Measurements from ENCODE around the gene SPACA1. TPM values are rescaled to one million over a fixed set of nuclear protein-coding genes. Genes with fewer than 3 reads are reported as not detected.
A peak's percentile ranks its signal among the peaks of the same experiment; 100 is the strongest.
"Not testable (repeated sequence)": the region's sequence is repeated elsewhere in the genome, so short reads cannot be mapped to it uniquely, and the experiment has no call there.

SPACA1 gene
- total RNA-seq (2014; rRNA removed; shearing (Covaris generic)) = not detected in 2 replicates

GRCh38 chr6:88047510-88048150 lies at the start of gene SPACA1:
Gene SPACA1 (plus strand): TSS chr6:88047841. CDS start chr6:88047906, 65 bp downstream.
- Histone ChIP-seq H3K27me3 (ENCODE audit: control insufficient read depth, insufficient read depth, low read length) (no peaks in the 10 kb centered on the region), H3K4me3 (ENCODE audit: insufficient read depth, low read depth, low read length) (no peak within 1 kb of the TSS), H3K36me3 (replicated peaks; ENCODE audit: control insufficient read depth, insufficient read depth, low read length) (no peaks in the 10 kb centered on the region)
- DNase-seq = peak; percentile 12

- Histone ChIP-seq H3K4me3 (ENCODE audit: insufficient read depth, low read depth, low read length) (no peak overlapping the region), H3K27me3 (ENCODE audit: control insufficient read depth, insufficient read depth, low read length) (no peaks in the 10 kb centered on the region), H3K36me3 (replicated peaks; ENCODE audit: control insufficient read depth, insufficient read depth, low read length) (no peaks in the 10 kb centered on the region)
- DNase-seq = no peak
Measured at GRCh38 chr6:88000713-88001112, 46.9 kb upstream of the SPACA1 start.

- DNase-seq; H3K4me3 ChIP-seq (ENCODE audit: insufficient read depth, low read depth, low read length); H3K27me3 ChIP-seq (ENCODE audit: control insufficient read depth, insufficient read depth, low read length); H3K36me3 ChIP-seq (replicated peaks; ENCODE audit: control insufficient read depth, insufficient read depth, low read length): not testable (repeated sequence)
Measured at GRCh38 chr6:88001279-88001678, 46.4 kb upstream of the SPACA1 start.

GRCh38 chr6:88004707-88005106 lies 42.9 kb upstream of the SPACA1 start:
- Histone ChIP-seq H3K36me3 (replicated peaks; ENCODE audit: control insufficient read depth, insufficient read depth, low read length) (no peaks in the 10 kb centered on the region), H3K27me3 (ENCODE audit: control insufficient read depth, insufficient read depth, low read length) (no peaks in the 10 kb centered on the region), H3K4me3 (ENCODE audit: insufficient read depth, low read depth, low read length) (no peak overlapping the region)
- no peak for DNase-seq

GRCh38 chr6:88006557-88006956 lies 41.1 kb upstream of the SPACA1 start:
- peak; percentile 14 for DNase-seq
- H3K36me3 ChIP-seq (replicated peaks; ENCODE audit: control insufficient read depth, insufficient read depth, low read length) = no peaks in the 10 kb centered on the region
- no peak overlapping the region for H3K4me3 ChIP-seq (ENCODE audit: insufficient read depth, low read depth, low read length)
- H3K27me3 ChIP-seq (ENCODE audit: control insufficient read depth, insufficient read depth, low read length) = no peaks in the 10 kb centered on the region

- DNase-seq = no peak
- no peak overlapping the region for H3K4me3 ChIP-seq (ENCODE audit: insufficient read depth, low read depth, low read length)
- H3K36me3 ChIP-seq (replicated peaks; ENCODE audit: control insufficient read depth, insufficient read depth, low read length) = no peaks in the 10 kb centered on the region
Measured at GRCh38 chr6:88008411-88008810, 39.2 kb upstream of the SPACA1 start.

GRCh38 chr6:88008831-88009231 lies 38.8 kb upstream of the SPACA1 start:
- no peak for DNase-seq
- Histone ChIP-seq H3K36me3 (replicated peaks; ENCODE audit: control insufficient read depth, insufficient read depth, low read length) (no peaks in the 10 kb centered on the region), H3K27me3 (ENCODE audit: control insufficient read depth, insufficient read depth, low read length) (no peaks in the 10 kb centered on the region), H3K4me3 (ENCODE audit: insufficient read depth, low read depth, low read length) (no peak overlapping the region)

More at GRCh38 chr6:88008411-88008810, 39.2 kb upstream of the SPACA1 start:
- H3K27me3 ChIP-seq (ENCODE audit: control insufficient read depth, insufficient read depth, low read length) = no peaks in the 10 kb centered on the region

GRCh38 chr6:88013015-88013414 lies 34.6 kb upstream of the SPACA1 start:
- Histone ChIP-seq H3K36me3 (replicated peaks; ENCODE audit: control insufficient read depth, insufficient read depth, low read length) (no peaks in the 10 kb centered on the region), H3K27me3 (ENCODE audit: control insufficient read depth, insufficient read depth, low read length) (no peaks in the 10 kb centered on the region), H3K4me3 (ENCODE audit: insufficient read depth, low read depth, low read length) (no peak overlapping the region)

GRCh38 chr6:88013554-88013953 lies 34.1 kb upstream of the SPACA1 start:
- H3K4me3 ChIP-seq (ENCODE audit: insufficient read depth, low read depth, low read length) = no peak overlapping the region
- no peaks in the 10 kb centered on the region for H3K27me3 ChIP-seq (ENCODE audit: control insufficient read depth, insufficient read depth, low read length)
- peak; percentile 21 for DNase-seq
- no peaks in the 10 kb centered on the region for H3K36me3 ChIP-seq (replicated peaks; ENCODE audit: control insufficient read depth, insufficient read depth, low read length)

More at GRCh38 chr6:88013015-88013414, 34.6 kb upstream of the SPACA1 start:
- no peak for DNase-seq

GRCh38 chr6:88020439-88020838 lies 27.2 kb upstream of the SPACA1 start:
- no peak overlapping the region for H3K4me3 ChIP-seq (ENCODE audit: insufficient read depth, low read depth, low read length)
- no peak for DNase-seq
- no peaks in the 10 kb centered on the region for H3K36me3 ChIP-seq (replicated peaks; ENCODE audit: control insufficient read depth, insufficient read depth, low read length)

GRCh38 chr6:88024696-88025095 lies 22.9 kb upstream of the SPACA1 start:
- H3K27me3 ChIP-seq (ENCODE audit: control insufficient read depth, insufficient read depth, low read length) = no peaks in the 10 kb centered on the region
- DNase-seq = no peak
- H3K36me3 ChIP-seq (replicated peaks; ENCODE audit: control insufficient read depth, insufficient read depth, low read length) = no peaks in the 10 kb centered on the region
- no peak overlapping the region for H3K4me3 ChIP-seq (ENCODE audit: insufficient read depth, low read depth, low read length)

More at GRCh38 chr6:88020439-88020838, 27.2 kb upstream of the SPACA1 start:
- H3K27me3 ChIP-seq (ENCODE audit: control insufficient read depth, insufficient read depth, low read length) = no peaks in the 10 kb centered on the region

- Histone ChIP-seq H3K4me3 (ENCODE audit: insufficient read depth, low read depth, low read length) (no peak overlapping the region), H3K36me3 (replicated peaks; ENCODE audit: control insufficient read depth, insufficient read depth, low read length) (no peaks in the 10 kb centered on the region), H3K27me3 (ENCODE audit: control insufficient read depth, insufficient read depth, low read length) (no peaks in the 10 kb centered on the region)
- no peak for DNase-seq
Measured at GRCh38 chr6:88031550-88031949, 16.1 kb upstream of the SPACA1 start.

- Histone ChIP-seq H3K27me3 (ENCODE audit: control insufficient read depth, insufficient read depth, low read length) (no peaks in the 10 kb centered on the region), H3K36me3 (replicated peaks; ENCODE audit: control insufficient read depth, insufficient read depth, low read length) (no peaks in the 10 kb centered on the region), H3K4me3 (ENCODE audit: insufficient read depth, low read depth, low read length) (no peak overlapping the region)
- DNase-seq = no peak
Measured at GRCh38 chr6:88044530-88044929, 3.1 kb upstream of the SPACA1 start.

GRCh38 chr6:88045521-88046136 lies 2.0 kb upstream of the SPACA1 start:
- H3K27me3 ChIP-seq (ENCODE audit: control insufficient read depth, insufficient read depth, low read length) = no peaks in the 10 kb centered on the region
- H3K36me3 ChIP-seq (replicated peaks; ENCODE audit: control insufficient read depth, insufficient read depth, low read length) = no peaks in the 10 kb centered on the region
- H3K4me3 ChIP-seq (ENCODE audit: insufficient read depth, low read depth, low read length) = no peak overlapping the region
- DNase-seq = peak; percentile 26

- H3K36me3 ChIP-seq (replicated peaks; ENCODE audit: control insufficient read depth, insufficient read depth, low read length) = no peaks in the 10 kb centered on the region
Measured at GRCh38 chr6:88048578-88048977, 937 bp downstream of the SPACA1 start.

More at GRCh38 chr6:88048578-88048977, 937 bp downstream of the SPACA1 start:
- DNase-seq = no peak
- Histone ChIP-seq H3K4me3 (ENCODE audit: insufficient read depth, low read depth, low read length) (no peak overlapping the region), H3K27me3 (ENCODE audit: control insufficient read depth, insufficient read depth, low read length) (no peaks in the 10 kb centered on the region)
